Measurements from ENCODE around the gene DDIAS.
A peak's percentile ranks its signal among the peaks of the same experiment; 100 is the strongest.
"Not testable (repeated sequence)": the region's sequence is repeated elsewhere in the genome, so short reads cannot be mapped to it uniquely, and the experiment has no call there.

DDIAS gene

GRCh38 chr11:82892611-82893169, 8.8 kb upstream of the DDIAS start:
- DNase-seq = no peak

- DNase-seq = peak; percentile 14
Observed at GRCh38 chr11:82895437-82896091, 6.0 kb upstream of the DDIAS start.

- DNase-seq = no peak
Observed at GRCh38 chr11:82896183-82896582, 5.4 kb upstream of the DDIAS start.

- no peak for DNase-seq
Observed at GRCh38 chr11:82898241-82898640, 3.3 kb upstream of the DDIAS start.

GRCh38 chr11:82899186-82899820, 2.2 kb upstream of the DDIAS start:
- DNase-seq = peak; percentile 13

DNA sequence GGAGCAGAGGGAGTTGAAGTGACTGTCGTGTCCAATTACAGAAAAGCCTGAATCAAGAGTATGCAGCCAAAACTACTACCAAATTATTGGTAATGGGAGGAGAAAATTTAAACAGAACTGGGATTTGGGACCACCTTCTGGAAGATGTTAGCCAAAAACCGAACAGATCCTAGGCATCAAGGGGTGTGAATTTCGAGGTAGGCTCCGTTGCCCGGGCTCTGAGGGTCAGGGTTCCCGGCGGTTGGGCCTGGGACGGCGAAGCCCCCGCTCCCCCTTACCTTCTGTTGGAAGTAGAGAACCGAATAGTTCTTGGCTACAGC, 1.6 kb upstream of the DDIAS start:
- no peak for DNase-seq

DNA sequence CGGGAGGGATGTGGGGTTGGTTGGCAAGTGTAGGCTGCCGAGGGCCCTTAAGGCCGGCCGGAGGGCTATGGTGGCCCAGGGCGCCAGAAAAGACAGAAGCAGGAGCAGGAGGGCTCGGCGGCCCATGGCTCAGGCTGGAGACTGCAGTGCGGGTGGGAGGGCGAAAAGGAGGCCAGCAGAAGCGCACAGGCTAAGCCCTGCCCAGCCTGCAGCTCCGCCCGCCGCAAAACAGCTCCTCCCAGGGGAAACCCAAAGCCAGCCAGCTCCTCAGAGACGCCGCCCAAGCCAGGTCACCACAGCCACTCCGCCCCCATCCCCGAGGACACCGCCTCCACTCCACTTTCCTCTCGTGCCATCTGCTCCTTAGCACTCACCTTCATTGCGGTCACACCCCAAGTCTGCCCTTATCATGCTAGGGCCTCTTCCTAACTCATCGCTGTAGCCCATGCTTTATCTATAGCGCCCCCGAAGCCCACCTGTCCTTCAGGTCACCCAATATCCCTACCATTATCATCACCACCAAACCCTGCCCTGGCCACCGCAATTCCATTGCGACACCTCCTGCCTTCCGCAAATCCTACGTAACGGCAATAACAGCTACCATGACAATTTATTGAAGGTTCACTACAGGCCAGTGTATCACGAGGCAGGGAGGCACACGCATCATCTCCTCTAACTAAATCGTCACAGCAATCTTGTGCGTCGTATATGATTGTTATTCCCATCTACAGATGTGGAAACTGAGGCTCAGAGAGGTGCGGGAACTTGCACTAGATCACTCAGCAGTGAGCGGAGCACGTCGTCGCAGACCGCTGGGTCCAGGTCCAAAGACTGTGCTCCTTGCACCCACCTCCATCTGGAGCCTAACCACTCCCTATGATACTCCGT, 1.0 kb upstream of the DDIAS start, which contains the start of gene PRCP:
TSS of gene PRCP (minus strand) at position 154 of the 888 bp plus-strand sequence. CDS start at position 126, 28 bp downstream.
- DNase-seq = peak; percentile 97

DNA sequence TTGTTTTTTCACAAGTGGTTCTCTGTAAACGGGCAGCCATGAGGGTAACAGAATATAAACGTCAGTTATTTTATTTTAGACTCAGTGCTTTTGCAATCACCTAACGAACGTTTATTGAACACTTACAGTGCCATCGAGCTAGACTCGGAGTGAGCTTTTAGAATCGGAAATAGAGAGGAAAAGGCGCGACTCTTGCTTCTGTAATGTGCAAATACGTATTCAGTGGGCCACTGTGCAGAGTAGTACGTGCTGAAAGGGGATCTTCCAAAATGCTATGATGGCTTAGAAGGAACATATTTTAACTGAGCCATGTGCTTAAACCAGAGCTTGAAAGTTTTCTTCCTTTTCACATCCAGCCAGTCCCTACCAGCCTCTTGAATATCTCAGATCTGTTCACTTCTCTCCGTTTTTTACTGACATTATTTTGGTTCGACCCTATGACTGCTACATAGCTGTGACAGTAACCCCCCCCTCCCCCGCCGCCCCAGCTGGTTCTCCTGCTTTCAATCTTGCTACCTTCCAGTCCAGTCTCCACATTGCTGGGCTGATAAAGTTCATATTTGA, 468 bp downstream of the DDIAS start:
- no peak for DNase-seq

GRCh38 chr11:82902880-82903279, 1.3 kb downstream of the DDIAS start:
- no peak for DNase-seq

DNA sequence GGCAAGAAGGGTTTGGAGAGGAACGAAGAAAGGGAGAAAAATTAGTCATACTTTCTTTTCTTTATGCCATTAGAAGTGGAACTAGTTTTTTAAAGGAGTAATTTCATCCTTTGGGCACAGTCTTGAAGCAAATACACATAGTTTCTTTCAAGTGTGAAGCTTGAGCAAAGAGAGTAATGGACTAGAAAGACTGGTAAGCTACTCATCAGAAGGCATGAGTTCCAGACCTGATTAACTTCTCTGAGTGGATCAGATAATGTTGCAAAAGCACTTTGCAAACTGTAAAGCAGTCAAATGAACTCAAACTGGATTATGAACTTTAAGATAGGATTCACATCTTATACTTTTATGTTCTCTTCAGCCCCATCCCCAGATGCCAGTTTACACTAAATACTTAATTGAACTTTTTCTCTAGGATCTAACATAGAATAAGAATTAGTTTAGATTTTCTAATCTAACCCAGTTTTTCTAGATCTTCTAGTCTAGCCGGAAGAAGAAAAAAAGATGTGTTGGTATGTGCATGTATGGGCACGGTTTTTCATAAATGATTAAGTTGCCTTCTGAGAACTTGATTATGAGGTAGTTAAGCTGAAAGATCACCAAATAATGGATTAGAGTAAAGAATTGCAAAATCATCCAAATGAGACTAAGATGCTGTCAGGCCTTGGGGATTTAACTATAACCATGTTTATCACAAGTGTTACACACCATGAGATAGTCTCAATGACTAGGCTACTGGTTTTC, 2.5 kb downstream of the DDIAS start:
- DNase-seq = no peak

DNA sequence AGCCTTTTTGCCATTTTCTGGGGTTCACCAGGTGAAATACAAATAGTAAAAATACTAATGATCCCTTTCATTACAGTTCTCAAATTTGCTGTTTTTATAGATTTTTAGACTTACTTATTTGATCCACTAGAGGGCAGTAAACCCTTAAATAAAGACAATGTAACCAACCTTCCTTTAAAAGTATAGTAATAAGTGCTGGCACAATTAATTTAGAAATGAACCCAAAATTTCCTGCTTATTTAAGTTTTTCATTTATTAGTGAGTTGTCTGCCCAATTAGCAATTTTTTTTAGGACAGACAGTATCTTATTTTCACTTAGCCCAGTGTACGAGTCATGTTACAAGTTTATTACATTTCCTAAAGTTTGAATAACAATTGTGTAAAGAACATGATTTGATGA, 4.7 kb downstream of the DDIAS start:
- DNase-seq = no peak

DNA sequence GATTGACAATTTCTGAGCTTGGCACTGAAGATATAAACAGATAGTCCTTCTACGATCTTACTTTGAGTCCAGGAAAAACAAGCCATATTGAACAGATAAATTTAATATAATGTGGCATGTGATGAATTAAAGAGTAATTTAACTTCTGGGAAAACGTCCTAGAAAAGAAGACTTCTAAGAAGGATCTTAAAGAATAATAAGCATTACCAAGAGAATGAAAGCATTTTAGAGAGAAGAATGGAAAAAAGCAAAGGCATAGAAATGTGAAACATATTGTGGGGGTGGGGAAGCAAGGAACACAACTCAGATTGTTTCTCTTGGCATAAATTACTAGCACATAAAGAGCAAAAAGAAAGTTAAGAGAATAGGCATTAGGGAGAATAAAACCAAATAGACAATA, 5.4 kb downstream of the DDIAS start:
- DNase-seq = no peak

DNA sequence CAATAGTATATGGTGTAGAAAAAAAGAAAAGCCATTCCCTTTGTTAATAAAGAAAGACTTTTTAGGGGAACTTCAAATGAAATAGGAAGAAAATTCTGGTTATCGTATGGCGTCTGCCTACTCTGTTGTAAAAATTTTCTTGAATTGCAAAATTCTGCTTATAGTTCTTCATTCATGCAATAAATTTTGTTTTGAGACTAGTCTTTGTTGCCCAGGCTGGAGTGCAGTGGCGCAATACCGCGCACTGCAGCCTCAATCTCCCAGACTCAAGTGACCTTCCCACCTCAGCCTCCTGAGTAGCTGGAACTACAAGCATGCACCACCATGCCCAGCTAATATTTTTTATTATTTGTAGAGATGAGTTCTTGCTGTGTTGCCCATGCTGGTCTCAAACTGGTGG, 5.8 kb downstream of the DDIAS start:
- no peak for DNase-seq

DNA sequence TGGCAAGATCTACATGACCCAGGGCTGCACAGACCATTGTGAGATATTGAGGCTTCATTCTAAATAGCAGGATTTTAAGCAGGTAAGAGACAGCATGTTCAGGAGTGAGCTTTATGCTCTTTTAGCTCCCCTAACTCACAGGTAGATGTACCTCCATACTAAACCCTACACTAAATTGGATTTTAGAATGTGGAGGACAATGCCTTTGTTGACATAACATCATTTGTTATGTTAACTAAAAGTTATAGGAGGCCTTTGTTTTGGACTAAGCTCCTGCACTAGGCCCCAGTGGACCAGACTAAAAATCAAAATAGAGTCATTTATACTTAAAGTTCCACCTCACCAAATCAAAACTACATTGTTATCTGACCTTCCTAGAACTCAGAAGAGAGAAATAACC, 6.8 kb downstream of the DDIAS start:
- no peak for DNase-seq

- no peak for DNase-seq
Observed at GRCh38 chr11:82909015-82909640, 7.6 kb downstream of the DDIAS start.

GRCh38 chr11:82919786-82920185, 18.2 kb downstream of the DDIAS start:
- DNase-seq = not testable (repeated sequence)

DNA sequence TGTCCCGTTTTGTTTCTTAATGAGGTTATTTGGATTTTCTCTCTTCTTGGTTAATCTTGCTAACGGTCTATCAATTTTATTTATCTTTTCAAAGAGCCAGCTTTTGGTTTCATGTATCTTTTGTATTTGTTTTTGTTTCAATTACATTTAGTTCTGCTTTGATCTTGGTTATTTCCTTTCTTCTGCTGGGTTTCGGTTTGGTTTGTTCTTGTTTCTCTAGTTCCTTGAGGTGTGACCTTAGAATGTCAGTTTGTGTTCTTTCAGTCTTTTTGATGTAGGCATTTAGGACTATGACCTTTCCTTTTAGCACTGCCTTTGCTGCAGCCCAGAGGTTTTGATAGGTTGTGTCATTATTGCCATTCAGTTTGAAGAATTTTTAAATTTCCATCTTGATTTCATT, 18.7 kb downstream of the DDIAS start:
- DNase-seq = not testable (repeated sequence)

- DNase-seq = not testable (repeated sequence)
Observed at GRCh38 chr11:82922396-82923173, 21.0 kb downstream of the DDIAS start.

DNA sequence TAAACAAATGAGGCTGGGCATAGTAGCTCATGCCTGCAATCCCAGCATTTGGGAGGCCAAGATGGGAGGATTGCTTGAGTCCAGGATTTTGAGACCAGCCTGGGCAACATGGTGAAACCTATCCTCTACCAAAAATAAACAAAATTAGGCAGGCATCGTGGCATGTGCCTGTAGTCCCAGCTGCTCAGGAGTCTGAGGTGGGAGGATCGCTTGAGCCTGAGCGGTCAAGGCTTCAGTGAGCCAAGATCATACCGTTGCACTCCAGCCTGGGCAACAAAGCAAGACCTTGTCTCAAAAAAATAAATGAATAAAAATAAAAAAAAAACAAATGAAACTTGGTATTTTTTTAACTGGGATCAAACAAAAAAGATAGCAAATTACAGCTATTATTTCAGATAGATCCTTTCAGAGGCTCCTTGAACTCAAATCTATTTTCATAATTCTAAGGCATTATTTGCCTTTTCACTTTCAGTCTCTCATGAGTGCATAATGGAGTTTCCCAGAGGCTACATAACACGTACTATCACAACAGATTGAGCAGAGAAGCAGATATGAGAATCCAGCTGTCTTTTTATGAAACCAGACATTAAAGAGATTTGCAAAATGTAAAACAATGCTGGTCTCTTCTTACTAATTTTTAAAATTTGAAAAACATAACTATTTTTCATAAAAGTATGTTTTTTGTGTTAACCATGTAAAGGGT, 23.1 kb downstream of the DDIAS start:
- no peak for DNase-seq

DNA sequence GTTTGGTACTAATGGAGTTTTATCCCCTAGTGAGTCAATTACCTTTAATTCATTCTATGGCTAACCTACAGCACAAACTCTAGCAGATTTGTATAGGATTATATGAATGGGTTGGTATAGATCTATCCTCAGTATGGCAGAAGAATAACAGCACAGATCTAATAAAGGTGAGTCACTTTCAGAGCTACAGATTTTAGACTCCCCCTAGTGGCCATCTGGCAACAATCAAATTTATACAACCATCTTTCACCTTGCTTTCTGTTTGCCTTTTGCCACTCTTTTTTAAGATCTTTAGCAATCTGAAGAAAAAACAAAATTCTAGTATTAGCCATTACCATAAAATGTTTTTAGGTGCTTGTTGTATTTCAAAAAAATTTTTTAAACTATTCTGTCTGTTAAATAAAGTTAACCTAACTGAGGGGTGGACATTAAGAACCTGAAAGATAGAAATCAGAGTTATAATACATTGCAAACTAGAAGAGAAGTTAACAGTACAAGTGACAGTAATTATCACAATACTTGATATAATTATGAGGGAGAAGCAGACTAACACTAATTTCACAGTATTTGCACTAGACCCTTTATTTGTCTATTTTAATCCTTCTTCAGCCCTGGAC, 25.8 kb downstream of the DDIAS start:
- DNase-seq = peak; percentile 77
